Measurements from ENCODE around the gene NEUROG1. TPM values are rescaled to one million over a fixed set of nuclear protein-coding genes. Genes with fewer than 3 reads are reported as not detected.

NEUROG1 gene
- total and polyA plus RNA-seq, 2 experiments from 2014 or later = 0.16 TPM; not detected in 1

- Mint-ChIP-seq H3K4me3 (peak overlapping the region; percentile 71), H3K4me1 (peaks cover 36% of the 10 kb centered on the region), H3K36me3 (ENCODE audit: low read depth) (no peaks in the 10 kb centered on the region), H3K27me3 (ENCODE audit: insufficient read depth, low read depth, poor library complexity) (peaks cover 92% of the 10 kb centered on the region), H3K9me3 (peaks cover 4% of the 10 kb centered on the region; the same call in 2 of the 3 replicates), H3K27ac (no peak overlapping the region)
- H3K4me1 ChIP-seq (ENCODE audit: insufficient read depth) = peaks cover 46% of the 10 kb centered on the region
- peak overlapping the region; percentile 85 for H3K4me2 ChIP-seq
- peak; percentile 32 for ATAC-seq
- H3K9me2 ChIP-seq (ENCODE audit: insufficient read depth) = peaks cover 4% of the 10 kb centered on the region; the same call in 1 of the 2 replicates
- H3K27ac ChIP-seq (ENCODE audit: low read depth) = no peak overlapping the region
- H4K20me1 ChIP-seq (replicated peaks; ENCODE audit: insufficient read depth) = peaks cover 25% of the 10 kb centered on the region
- peak overlapping the region; percentile 38; the same call in 1 of the 2 replicates for H2AFZ ChIP-seq
- no peaks in the 10 kb centered on the region for H3K36me3 ChIP-seq (ENCODE audit: insufficient read depth)
- no peaks in the 10 kb centered on the region for H3K79me2 ChIP-seq (replicated peaks; ENCODE audit: insufficient read depth)
- H3K4me3 ChIP-seq = peak overlapping the region; percentile 57
- DNase-seq (ENCODE audit: low spot score) = peak; percentile 77
- H3F3A ChIP-seq (replicated peaks; ENCODE audit: low read depth) = peaks cover 13% of the 10 kb centered on the region; the same call in 1 of the 2 replicates
- TF ChIP-seq POLR2AphosphoS5 (IDR thresholded peaks at IDR 0.05; ENCODE audit: low read depth) = no peak
- peak; percentile 18 for TF ChIP-seq EZH2 (IDR thresholded peaks at IDR 0.05; ENCODE audit: low read depth, unreplicated experiment)
- peaks cover 100% of the 10 kb centered on the region for H3K27me3 ChIP-seq (ENCODE audit: insufficient read depth)
Observed at GRCh38 chr5:135491552-135492318, 44.0 kb downstream of the NEUROG1 start.

- peaks cover 95% of the 10 kb centered on the region for H3K27me3 Mint-ChIP-seq (ENCODE audit: insufficient read depth, low read depth, poor library complexity)
Observed at GRCh38 chr5:135491038-135491551, 44.7 kb downstream of the NEUROG1 start.

GRCh38 chr5:135490245-135491037 is 45.3 kb downstream of the NEUROG1 start:
- Histone ChIP-seq H3K4me2 (peak overlapping the region; percentile 85), H3K4me1 (ENCODE audit: insufficient read depth) (peaks cover 46% of the 10 kb centered on the region), H3K4me3 (peak overlapping the region; percentile 57), H3F3A (replicated peaks; ENCODE audit: low read depth) (peaks cover 13% of the 10 kb centered on the region; the same call in 1 of the 2 replicates), H3K27me3 (ENCODE audit: insufficient read depth) (peaks cover 100% of the 10 kb centered on the region), H3K36me3 (ENCODE audit: insufficient read depth) (no peaks in the 10 kb centered on the region), H3K27ac (ENCODE audit: low read depth) (no peak overlapping the region), H3K79me2 (replicated peaks; ENCODE audit: insufficient read depth) (no peaks in the 10 kb centered on the region), H4K20me1 (replicated peaks; ENCODE audit: insufficient read depth) (peaks cover 25% of the 10 kb centered on the region), H3K9me2 (ENCODE audit: insufficient read depth) (peaks cover 4% of the 10 kb centered on the region; the same call in 1 of the 2 replicates), H2AFZ (0 out of 2 replicates have a peak overlapping the region, but pooled peaks have one; percentile 74)
- DNase-seq (ENCODE audit: low spot score) (peak; percentile 60), ATAC-seq (peak; percentile 11)
- Mint-ChIP-seq H3K4me1 (peaks cover 37% of the 10 kb centered on the region), H3K36me3 (ENCODE audit: low read depth) (no peaks in the 10 kb centered on the region), H3K9me3 (peaks cover 5% of the 10 kb centered on the region; the same call in 2 of the 3 replicates), H3K27ac (no peak overlapping the region), H3K27me3 (ENCODE audit: insufficient read depth, low read depth, poor library complexity) (peaks cover 100% of the 10 kb centered on the region), H3K4me3 (peak overlapping the region; percentile 71)
- TF ChIP-seq ETS1 (IDR thresholded peaks at IDR 0.05) (no peak), EZH2 (IDR thresholded peaks at IDR 0.05; ENCODE audit: low read depth, unreplicated experiment) (peak; percentile 89)

More at GRCh38 chr5:135491038-135491551, 44.7 kb downstream of the NEUROG1 start:
- no peak overlapping the region for H2AFZ ChIP-seq
- peaks cover 23% of the 10 kb centered on the region for H4K20me1 ChIP-seq (replicated peaks; ENCODE audit: insufficient read depth)
- H3K9me2 ChIP-seq (ENCODE audit: insufficient read depth) = peaks cover 4% of the 10 kb centered on the region; the same call in 1 of the 2 replicates
- Mint-ChIP-seq H3K27ac (no peak overlapping the region), H3K9me3 (peaks cover 5% of the 10 kb centered on the region; the same call in 2 of the 3 replicates), H3K36me3 (ENCODE audit: low read depth) (no peaks in the 10 kb centered on the region), H3K4me1 (peaks cover 37% of the 10 kb centered on the region), H3K4me3 (peak overlapping the region; percentile 71)
- no peaks in the 10 kb centered on the region for H3K79me2 ChIP-seq (replicated peaks; ENCODE audit: insufficient read depth)
- H3K27ac ChIP-seq (ENCODE audit: low read depth) = no peak overlapping the region
- ATAC-seq = peak; percentile 4
- H3K27me3 ChIP-seq (ENCODE audit: insufficient read depth) = peaks cover 100% of the 10 kb centered on the region
- no peaks in the 10 kb centered on the region for H3K36me3 ChIP-seq (ENCODE audit: insufficient read depth)
- H3K4me1 ChIP-seq (ENCODE audit: insufficient read depth) = peaks cover 46% of the 10 kb centered on the region
- DNase-seq (ENCODE audit: low spot score) = peak; percentile 45
- H3K4me2 ChIP-seq = peak overlapping the region; percentile 85
- peak overlapping the region; percentile 57 for H3K4me3 ChIP-seq
- TF ChIP-seq POLR2AphosphoS5 (IDR thresholded peaks at IDR 0.05; ENCODE audit: low read depth) (no peak), EZH2 (IDR thresholded peaks at IDR 0.05; ENCODE audit: low read depth, unreplicated experiment) (peak; percentile 67)
- peaks cover 13% of the 10 kb centered on the region; the same call in 1 of the 2 replicates for H3F3A ChIP-seq (replicated peaks; ENCODE audit: low read depth)
